Activated CD4-positive, alpha-beta T cell treated with anti-CD3 and anti-CD28 coated beads, Interleukin-2, amount 10 ng/mL, durations not matched to agents 24 days and 14 days (primary cell): ENCODE results near the gene INPP4B. TPM values are rescaled to one million over a fixed set of nuclear protein-coding genes. Genes with fewer than 3 reads are reported as not detected.
A peak's percentile ranks its signal among the peaks of the same experiment; 100 is the strongest.

Source experiments
- DNase-seq: peaks from one replicate; pipeline ENCODE4 v3.0.0; 2022
- H3K27ac Mint-ChIP-seq: one replicate; pipeline ENCODE4 v1.8.0; 2022; ENCODE audit warnings: mild to moderate bottlenecking, mixed read lengths
- H3K27me3 Mint-ChIP-seq: one replicate; pipeline ENCODE4 v1.8.0; 2022; ENCODE audit warnings: mixed read lengths
- H3K36me3 Mint-ChIP-seq: one replicate; pipeline ENCODE4 v1.8.0; 2022; ENCODE audit warnings: low read depth, mild to moderate bottlenecking, mixed read lengths
- H3K4me1 Mint-ChIP-seq: one replicate; pipeline ENCODE4 v1.8.0; 2021; ENCODE audit warnings: mixed read lengths
- H3K4me3 Mint-ChIP-seq: one replicate; pipeline ENCODE4 v1.8.0; 2022; ENCODE audit warnings: mild to moderate bottlenecking, moderate library complexity, mixed read lengths
- H3K9me3 Mint-ChIP-seq: one replicate; pipeline ENCODE4 v1.8.0; 2021; ENCODE audit warnings: mixed read lengths
- intact Hi-C: fragments of 100-400 bp; cut with micrococcal nuclease; formaldehyde crosslinking; loops from one replicate; pipeline ENCODE4 v1.15.1; 2023
- total RNA-seq: library from RNA; stranded (reverse); gene quantifications from 2 replicates; pipeline ENCODE4 v1.2.3, GENCODE V29; 2022

Gene INPP4B
- total RNA-seq, 1 donor from 2014 or later = 42.5 TPM

- Mint-ChIP-seq H3K4me1 (peaks cover 54% of the 10 kb centered on the region), H3K27me3 (no peaks in the 10 kb centered on the region), H3K9me3 (peaks cover 11% of the 10 kb centered on the region), H3K27ac (no peak overlapping the region), H3K4me3 (no peak overlapping the region), H3K36me3 (peaks cover 40% of the 10 kb centered on the region)
- no peak for DNase-seq
- intact Hi-C loops = no loop called here
Observed at GRCh38 chr4:142373610-142374009, 472.5 kb downstream of the INPP4B start.

- H3K27me3 Mint-ChIP-seq = no peaks in the 10 kb centered on the region
- no peak for DNase-seq
- H3K4me1 Mint-ChIP-seq = peaks cover 52% of the 10 kb centered on the region
- intact Hi-C loops = no loop called here
- peaks cover 39% of the 10 kb centered on the region for H3K36me3 Mint-ChIP-seq
- peaks cover 12% of the 10 kb centered on the region for H3K9me3 Mint-ChIP-seq
- H3K4me3 Mint-ChIP-seq = peak overlapping the region; percentile 10
- peak overlapping the region; percentile 57 for H3K27ac Mint-ChIP-seq
Observed at GRCh38 chr4:142372530-142373260, 473.4 kb downstream of the INPP4B start.

- Mint-ChIP-seq H3K4me3 (peak overlapping the region; percentile 61), H3K4me1 (peaks cover 54% of the 10 kb centered on the region), H3K36me3 (peaks cover 30% of the 10 kb centered on the region), H3K9me3 (peaks cover 12% of the 10 kb centered on the region), H3K27me3 (no peaks in the 10 kb centered on the region), H3K27ac (peak overlapping the region; percentile 65)
- intact Hi-C loops = no loop called here
- peak; percentile 43 for DNase-seq
Observed at GRCh38 chr4:142369141-142369540, 477.0 kb downstream of the INPP4B start.

GRCh38 chr4:142367418-142368180, 478.5 kb downstream of the INPP4B start:
- Mint-ChIP-seq H3K27ac (peak overlapping the region; percentile 72), H3K4me1 (peaks cover 53% of the 10 kb centered on the region), H3K27me3 (no peaks in the 10 kb centered on the region), H3K4me3 (peak overlapping the region; percentile 52), H3K36me3 (peaks cover 37% of the 10 kb centered on the region), H3K9me3 (peaks cover 14% of the 10 kb centered on the region)
- DNase-seq = no peak
- intact Hi-C loops = loop anchor here (1.0 kb wide), 1 partner anchor 10 kb away; no protein-coding TSS in a partner anchor

- Mint-ChIP-seq H3K27me3 (no peaks in the 10 kb centered on the region), H3K4me1 (peaks cover 51% of the 10 kb centered on the region), H3K27ac (peak overlapping the region; percentile 31), H3K4me3 (no peak overlapping the region), H3K9me3 (peaks cover 16% of the 10 kb centered on the region), H3K36me3 (peaks cover 40% of the 10 kb centered on the region)
- intact Hi-C loops = loop anchor here (1.0 kb wide), 1 partner anchor 11 kb away; no protein-coding TSS in a partner anchor
- no peak for DNase-seq
Observed at GRCh38 chr4:142366769-142367181, 479.3 kb downstream of the INPP4B start.

- no peak for DNase-seq
- Mint-ChIP-seq H3K36me3 (peaks cover 27% of the 10 kb centered on the region), H3K9me3 (peaks cover 9% of the 10 kb centered on the region), H3K27ac (no peak overlapping the region), H3K4me3 (no peak overlapping the region), H3K27me3 (no peaks in the 10 kb centered on the region), H3K4me1 (peaks cover 47% of the 10 kb centered on the region)
- intact Hi-C loops = no loop called here
Observed at GRCh38 chr4:142365391-142365790, 480.7 kb downstream of the INPP4B start.

- intact Hi-C loops = no loop called here
- no peak overlapping the region for H3K4me3 Mint-ChIP-seq
- peaks cover 50% of the 10 kb centered on the region for H3K4me1 Mint-ChIP-seq
- H3K36me3 Mint-ChIP-seq = peaks cover 21% of the 10 kb centered on the region
- H3K9me3 Mint-ChIP-seq = peaks cover 5% of the 10 kb centered on the region
- H3K27ac Mint-ChIP-seq = no peak overlapping the region
- no peaks in the 10 kb centered on the region for H3K27me3 Mint-ChIP-seq
- DNase-seq = no peak
Observed at GRCh38 chr4:142363686-142364085, 482.4 kb downstream of the INPP4B start.

- Mint-ChIP-seq H3K36me3 (peaks cover 18% of the 10 kb centered on the region), H3K4me1 (peaks cover 47% of the 10 kb centered on the region), H3K27me3 (no peaks in the 10 kb centered on the region), H3K9me3 (peaks cover 4% of the 10 kb centered on the region), H3K27ac (no peak overlapping the region), H3K4me3 (no peak overlapping the region)
- DNase-seq = no peak
- intact Hi-C loops = no loop called here
Observed at GRCh38 chr4:142361981-142362380, 484.1 kb downstream of the INPP4B start.

- Mint-ChIP-seq H3K36me3 (peaks cover 19% of the 10 kb centered on the region), H3K4me3 (no peak overlapping the region), H3K27me3 (no peaks in the 10 kb centered on the region), H3K27ac (peak overlapping the region; percentile 30), H3K9me3 (peaks cover 4% of the 10 kb centered on the region), H3K4me1 (peaks cover 52% of the 10 kb centered on the region)
- DNase-seq = no peak
- intact Hi-C loops = no loop called here
Observed at GRCh38 chr4:142360657-142361056, 485.4 kb downstream of the INPP4B start.

- Mint-ChIP-seq H3K4me3 (peak overlapping the region; percentile 28), H3K9me3 (peaks cover 4% of the 10 kb centered on the region)
- intact Hi-C loops = loop anchor here (1.0 kb wide), 1 partner anchor 11 kb away; no protein-coding TSS in a partner anchor
Observed at GRCh38 chr4:142358656-142359055, 487.4 kb downstream of the INPP4B start.

GRCh38 chr4:142356801-142357200, 489.3 kb downstream of the INPP4B start:
- DNase-seq = peak; percentile 68
- Mint-ChIP-seq H3K27ac (peak overlapping the region; percentile 92), H3K36me3 (peaks cover 2% of the 10 kb centered on the region), H3K9me3 (no peaks in the 10 kb centered on the region), H3K4me3 (peak overlapping the region; percentile 41), H3K4me1 (peaks cover 69% of the 10 kb centered on the region), H3K27me3 (no peaks in the 10 kb centered on the region)
- intact Hi-C loops = no loop called here

More at GRCh38 chr4:142358656-142359055, 487.4 kb downstream of the INPP4B start:
- peaks cover 60% of the 10 kb centered on the region for H3K4me1 Mint-ChIP-seq
- peaks cover 13% of the 10 kb centered on the region for H3K36me3 Mint-ChIP-seq
- no peaks in the 10 kb centered on the region for H3K27me3 Mint-ChIP-seq
- H3K27ac Mint-ChIP-seq = peak overlapping the region; percentile 61
- peak; percentile 60 for DNase-seq

- Mint-ChIP-seq H3K9me3 (no peaks in the 10 kb centered on the region), H3K27ac (peak overlapping the region; percentile 92), H3K4me1 (peaks cover 68% of the 10 kb centered on the region), H3K36me3 (peaks cover 1% of the 10 kb centered on the region), H3K27me3 (no peaks in the 10 kb centered on the region), H3K4me3 (peak overlapping the region; percentile 41)
- DNase-seq = peak; percentile 60
- intact Hi-C loops = no loop called here
Observed at GRCh38 chr4:142356118-142356759, 489.9 kb downstream of the INPP4B start.

GRCh38 chr4:142355421-142355930, 490.6 kb downstream of the INPP4B start:
- H3K9me3 Mint-ChIP-seq = no peaks in the 10 kb centered on the region
- peaks cover 73% of the 10 kb centered on the region for H3K4me1 Mint-ChIP-seq
- peak overlapping the region; percentile 92 for H3K27ac Mint-ChIP-seq
- H3K27me3 Mint-ChIP-seq = no peaks in the 10 kb centered on the region
- peaks cover 1% of the 10 kb centered on the region for H3K36me3 Mint-ChIP-seq
- peak overlapping the region; percentile 69 for H3K4me3 Mint-ChIP-seq
- no peak for DNase-seq
- intact Hi-C loops = loop anchor here (2.0 kb wide), 1 partner anchor 71 kb away; no protein-coding TSS in a partner anchor
